Mucosa of gallbladder (tissue), 1 donor: ENCODE data around the gene FGGY. TPM values are rescaled to one million over a fixed set of nuclear protein-coding genes. Genes with fewer than 3 reads are reported as not detected.
A peak's percentile ranks its signal among the peaks of the same experiment; 100 is the strongest.
"Not testable (repeated sequence)": the region's sequence is repeated elsewhere in the genome, so short reads cannot be mapped to it uniquely, and the experiment has no call there.

ENCODE experiments used
- DNase-seq: peaks from one replicate; pipeline ENCODE4 v3.0.0-alpha.2; 2020; ENCODE audit warnings: low spot score
- total RNA-seq: library from RNA; stranded (reverse); gene quantifications from one replicate; pipeline ENCODE4 v1.2.1, GENCODE V29; 2021
- donor health status: DM: no; HTN: no; CAD: no.

The FGGY gene
- total RNA-seq, 1 donor from 2014 or later = 36.4 TPM

DNA sequence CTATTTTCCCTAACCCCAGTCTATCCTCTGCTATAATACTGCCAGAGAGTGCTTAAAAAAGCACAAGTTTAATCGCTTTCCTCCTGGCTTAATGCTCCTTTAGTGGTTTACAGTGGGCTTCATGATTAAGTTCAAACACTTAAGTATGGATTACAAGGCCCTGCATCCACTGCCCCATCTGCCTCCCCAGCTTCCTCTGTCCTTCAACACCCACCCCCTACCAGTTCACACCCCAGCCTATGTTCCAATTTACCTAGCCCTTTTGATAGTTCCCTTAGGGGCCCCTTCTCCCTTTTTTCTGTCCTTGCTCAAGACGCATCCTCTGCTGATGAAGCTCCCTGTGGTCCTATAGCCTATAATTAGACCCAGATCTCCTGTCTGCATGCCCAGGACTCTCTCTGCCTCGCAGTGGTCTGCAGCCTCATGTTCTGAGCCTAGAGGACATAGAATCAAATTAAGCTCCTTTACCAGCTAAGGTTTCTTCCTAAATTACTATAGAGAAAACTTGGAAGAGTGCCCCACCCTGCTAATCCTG lies 212.5 kb downstream of the FGGY start:
- no peak for DNase-seq

DNA sequence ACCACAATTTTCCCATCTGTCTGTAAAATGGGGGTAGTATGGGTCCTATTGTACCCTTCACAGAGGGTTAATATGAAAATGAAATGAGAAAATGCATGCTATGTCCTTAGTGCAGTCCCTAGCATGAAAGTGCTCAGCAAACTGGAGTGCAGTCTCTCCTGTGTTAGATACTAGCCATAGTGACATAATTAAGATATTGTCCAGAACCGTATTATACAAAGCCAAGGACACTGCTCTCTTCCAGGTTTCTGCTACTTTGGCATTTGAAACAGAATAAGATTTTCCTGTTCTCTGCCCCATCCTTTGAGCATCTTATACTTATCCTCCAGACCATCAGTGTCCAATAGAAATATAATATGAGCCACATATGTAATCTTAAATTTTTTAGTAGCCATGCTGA lies 213.4 kb downstream of the FGGY start:
- no peak for DNase-seq

DNA sequence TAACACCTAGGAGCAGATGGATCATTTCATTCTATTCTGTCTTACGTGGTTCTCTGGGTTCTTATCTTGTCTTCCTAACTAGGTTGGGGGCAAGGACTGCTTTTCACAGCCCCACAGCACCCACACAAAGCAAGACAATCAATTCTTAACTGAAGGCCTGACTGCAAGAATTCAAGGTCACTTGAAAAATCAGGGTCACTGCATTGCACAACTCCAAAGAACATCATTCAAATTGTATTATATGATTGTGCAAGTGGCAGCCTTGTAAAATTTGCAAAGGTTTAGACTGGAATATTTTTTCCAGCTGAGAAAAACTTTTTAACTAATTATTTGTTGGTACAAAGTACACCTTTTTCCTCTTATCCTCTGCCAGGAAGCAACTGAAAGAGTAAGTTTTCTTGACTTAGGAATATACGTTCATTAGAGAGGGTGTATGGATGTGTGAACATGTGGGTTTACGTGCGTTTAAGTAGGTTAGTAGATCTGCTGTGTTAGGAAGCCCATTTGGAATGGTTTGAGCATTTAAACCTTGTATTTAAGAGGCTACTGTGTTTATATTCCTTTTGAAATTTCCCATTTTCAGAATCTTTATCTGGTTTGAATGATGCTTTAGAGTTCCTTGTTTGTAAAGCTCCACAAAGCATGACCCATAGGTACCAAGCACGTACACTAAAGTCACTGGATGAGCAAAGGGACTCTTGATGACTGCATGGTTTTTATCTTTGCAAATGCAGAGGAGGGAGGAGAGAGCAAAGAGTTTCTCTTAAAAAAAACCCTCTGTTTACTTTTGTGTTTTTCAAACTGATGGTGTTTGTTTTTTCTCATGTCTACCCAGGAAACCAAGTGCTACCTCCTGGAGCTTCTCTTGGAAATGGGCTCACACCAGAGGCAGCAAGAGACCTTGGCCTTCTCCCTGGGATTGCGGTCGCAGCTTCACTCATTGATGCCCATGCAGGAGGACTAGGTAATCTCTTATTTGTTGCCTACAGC lies 214.9 kb downstream of the FGGY start:
- no peak for DNase-seq

DNA sequence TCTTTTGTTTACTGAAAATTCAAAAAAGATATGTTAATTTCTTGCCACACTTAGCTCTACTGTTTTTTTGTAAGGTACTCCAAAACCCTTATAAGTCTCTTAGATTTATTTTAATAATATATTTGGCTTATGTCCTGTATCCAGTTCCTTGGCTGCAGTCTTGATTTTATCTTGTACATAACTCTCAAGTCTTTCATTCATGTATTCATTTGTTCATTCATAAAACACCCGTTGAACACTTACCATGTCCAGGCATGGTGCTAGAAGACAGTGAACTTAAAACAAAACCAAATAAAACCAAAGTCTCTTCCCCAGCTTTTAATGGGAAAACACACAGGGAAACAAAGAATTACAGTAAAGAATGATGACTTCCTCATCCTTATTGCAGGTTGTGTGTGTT lies 215.8 kb downstream of the FGGY start:
- DNase-seq = no peak

DNA sequence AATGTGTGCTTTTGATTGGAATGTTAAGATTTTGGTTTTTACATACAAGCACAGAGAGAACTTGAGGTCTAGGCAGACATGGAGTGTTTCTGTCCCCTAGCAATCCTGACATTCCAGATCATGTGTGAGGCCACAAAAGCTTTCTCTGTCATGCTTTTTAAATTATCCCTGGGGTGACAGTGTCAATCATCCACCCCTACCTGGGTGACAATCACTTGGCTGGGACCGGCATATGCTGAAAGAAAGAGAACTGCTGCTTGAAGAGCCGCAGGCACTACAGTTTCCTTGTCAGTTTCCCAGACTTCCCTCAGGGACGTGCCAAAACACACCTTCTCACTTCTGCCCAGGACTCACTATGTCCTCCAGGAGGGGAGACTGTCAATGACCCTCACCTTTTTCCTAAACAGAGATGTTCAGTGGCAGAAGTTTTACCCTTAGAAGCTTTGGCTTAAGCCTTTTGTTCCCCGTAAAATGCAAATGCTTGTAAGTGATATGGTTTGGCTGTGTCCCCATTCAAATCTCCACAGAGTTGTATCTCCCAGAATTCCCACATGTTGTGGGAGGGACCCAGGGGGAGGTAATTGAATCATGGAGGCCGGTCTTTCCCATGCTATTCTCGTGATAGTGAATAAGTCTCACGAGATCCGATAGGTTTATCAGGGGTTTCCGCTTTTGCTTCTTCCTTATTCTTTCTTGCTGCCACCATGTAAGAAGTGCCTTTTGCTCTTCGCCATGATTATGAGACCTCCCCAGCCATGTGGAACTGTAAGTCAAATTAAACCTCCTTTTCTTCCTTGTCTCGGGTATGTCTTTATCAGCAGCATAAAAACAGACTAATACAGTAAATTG lies 217.4 kb downstream of the FGGY start:
- no peak for DNase-seq

DNA sequence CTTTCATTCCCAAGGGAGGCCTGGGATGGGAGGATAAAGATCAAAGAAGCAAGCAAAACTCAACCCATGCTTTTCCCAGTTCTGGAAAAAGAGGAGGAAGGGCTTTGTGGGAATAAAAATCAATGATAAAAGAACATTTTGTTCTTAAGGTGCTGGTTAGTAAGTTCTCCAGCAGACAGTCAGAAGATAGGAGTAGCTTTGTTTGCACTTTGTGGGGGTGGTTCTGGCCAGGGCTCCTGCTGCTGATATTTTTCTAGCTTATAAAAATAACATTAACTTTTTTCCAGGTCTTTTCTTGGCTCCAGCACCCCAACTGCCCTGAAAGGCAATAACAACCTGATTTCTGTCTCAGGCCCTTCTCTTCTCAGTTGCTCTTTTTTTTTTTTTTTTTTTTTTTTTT lies 220.0 kb downstream of the FGGY start:
- DNase-seq = peak; percentile 34

DNA sequence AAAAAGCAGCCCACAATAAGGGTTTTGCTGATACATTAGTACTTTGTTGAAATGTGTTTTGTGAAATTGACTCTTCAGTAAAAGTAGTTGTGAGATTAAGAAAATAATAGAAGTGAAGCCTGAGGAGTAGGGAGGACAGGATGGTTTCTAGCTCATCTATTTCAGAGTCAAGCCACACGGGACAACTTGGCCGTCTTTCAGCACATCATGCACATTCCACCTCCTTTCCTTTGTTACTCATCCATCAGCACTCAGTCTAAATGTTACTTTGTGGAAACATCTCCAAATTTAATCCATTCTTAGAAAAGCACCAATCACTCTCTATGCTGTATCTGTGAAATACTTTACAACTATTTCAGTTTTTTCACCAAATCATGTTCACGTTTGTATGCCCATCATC lies 223.3 kb downstream of the FGGY start:
- no peak for DNase-seq

DNA sequence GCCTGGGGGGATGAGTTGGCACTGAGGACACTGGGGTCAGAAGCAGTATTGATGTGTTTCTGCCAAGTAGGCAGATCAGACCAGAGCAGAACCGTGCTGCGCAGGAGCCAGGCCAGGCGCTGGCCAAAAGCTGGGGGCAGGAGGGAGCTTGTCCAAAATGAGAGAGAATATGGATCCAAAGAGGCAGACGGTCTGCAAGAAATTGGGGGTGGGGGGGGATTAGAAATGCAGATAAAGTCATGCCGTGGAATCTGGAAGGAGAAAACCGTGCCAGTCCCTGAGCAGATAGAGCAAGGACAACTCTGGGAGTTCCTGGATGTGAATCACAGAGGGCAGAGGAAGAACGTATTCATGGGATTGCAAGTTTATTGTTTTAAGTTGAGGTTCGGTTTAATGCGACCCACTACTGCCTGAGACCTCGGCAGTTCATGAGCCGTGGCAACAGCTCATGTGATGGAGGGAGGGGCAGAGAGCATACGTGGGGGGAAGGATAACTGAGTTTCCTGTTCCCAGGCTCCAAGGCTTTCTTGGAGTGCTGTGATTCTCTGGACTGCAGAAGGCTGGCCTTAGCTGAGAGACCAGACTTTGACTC lies 224.0 kb downstream of the FGGY start:
- DNase-seq = peak; percentile 49

DNA sequence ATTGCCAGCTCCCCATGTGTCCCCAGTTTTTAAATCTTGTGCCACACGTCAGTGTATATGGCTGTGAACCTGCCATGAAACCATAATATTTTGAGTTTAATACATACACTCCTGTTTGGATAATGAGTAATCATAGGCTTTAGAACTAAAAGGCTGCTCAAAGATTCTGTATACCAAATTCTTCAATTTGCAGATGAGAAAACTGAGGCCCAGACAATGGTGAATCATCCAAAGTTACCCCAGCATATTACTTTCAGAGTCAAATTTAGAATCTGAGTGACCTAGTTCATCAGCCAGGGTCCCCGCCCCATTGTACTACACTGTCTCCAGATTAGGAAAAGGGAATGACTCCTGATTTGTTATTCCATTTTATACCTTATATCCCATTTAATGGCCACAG lies 224.6 kb downstream of the FGGY start:
- no peak for DNase-seq

DNA sequence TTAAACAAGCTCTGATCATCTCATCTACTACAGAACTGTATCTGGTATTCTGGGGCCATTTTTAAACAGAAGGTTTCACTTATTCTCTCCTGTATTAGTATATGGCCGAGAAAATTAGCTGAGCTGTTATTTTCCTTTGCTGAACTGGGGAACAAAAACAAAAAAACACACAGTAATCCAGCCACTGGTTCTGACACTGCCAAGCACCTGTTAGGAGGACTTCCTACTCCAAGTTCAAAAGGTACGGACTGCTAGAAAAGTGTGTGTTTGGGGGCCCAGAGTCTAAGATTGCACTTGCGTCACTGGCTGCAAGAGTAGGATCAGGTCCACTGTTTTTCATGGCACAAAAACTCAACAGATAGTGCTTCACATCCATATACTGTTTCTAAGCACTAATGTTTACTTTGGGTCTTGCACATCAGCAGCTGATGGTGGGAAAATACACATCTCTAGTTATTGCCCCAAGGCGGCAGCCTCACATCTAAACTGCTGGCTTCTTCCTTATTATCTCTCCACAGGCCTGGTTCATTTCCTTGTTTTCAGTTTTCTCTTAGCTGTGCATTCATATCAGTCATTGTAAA lies 226.1 kb downstream of the FGGY start:
- no peak for DNase-seq

DNA sequence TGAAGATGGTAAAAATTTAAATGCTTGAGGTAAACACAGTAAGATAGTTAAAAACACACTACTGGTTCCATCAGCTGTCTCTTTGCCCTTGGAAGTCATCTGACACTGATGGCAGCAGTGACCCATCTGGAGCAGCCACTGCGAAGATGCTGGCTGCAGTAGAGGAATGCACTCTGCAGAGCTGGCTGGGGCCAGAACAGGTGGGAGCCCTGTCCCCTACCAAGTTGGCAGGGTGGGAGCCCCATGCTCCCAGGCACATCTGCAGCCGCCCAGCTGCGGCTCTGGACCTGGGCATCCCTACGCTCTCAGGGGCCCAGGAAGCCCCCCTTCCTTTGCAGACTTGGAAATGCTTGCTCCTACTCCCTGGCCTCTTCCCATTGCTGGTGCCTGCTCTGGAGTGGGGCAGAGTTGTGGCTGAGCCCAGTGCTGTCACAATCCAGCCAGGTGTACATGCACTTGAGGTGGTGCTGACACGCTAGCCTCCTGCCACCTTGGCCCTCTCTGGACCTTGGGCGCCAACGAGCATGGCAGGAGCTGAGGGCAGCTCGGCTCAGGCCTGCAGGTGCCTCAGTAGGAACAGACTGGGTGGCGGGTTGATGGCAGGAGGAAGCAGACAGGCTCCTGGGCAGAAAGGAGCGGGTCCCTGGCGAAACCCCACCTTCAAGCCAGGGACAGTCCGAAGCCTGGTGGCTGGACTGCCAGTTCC lies 227.0 kb downstream of the FGGY start:
- DNase-seq = no peak

DNA sequence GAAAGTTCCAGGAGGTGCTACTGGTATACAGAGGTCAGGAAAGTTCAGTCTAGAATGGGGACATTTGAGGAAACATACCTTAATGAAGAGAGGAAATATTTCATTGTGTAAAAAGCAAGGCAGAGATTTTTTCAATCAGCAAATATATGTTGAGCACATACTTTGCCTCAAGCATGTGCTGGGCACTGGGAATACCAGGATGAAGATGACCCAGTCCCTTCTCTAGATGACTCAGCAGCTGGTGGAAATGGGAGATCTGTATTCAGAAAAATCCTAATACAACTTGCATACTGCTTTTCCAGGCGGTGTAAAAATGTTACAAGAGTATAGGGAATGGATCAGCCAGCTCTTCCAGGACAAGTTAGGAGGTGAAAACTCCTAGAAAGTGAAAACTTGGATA lies 229.3 kb downstream of the FGGY start:
- no peak for DNase-seq

DNA sequence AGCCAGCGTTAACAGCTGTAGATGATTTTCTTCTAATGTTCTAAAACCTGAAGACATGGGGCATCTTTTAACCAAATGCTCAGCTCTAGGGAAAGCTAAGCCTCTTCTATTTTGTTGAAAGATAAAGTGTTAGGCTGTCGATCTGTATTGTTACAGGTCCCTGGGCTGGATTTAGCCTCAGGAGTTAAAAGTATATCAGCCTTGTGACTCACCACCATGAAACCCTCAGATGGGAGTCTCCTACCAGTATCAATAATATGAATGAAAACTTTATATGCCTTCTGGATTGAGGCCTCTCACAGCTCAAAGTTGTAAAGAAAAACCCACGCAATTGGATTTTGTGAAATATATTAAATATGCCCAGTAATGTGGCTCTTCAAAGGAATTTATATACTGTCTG lies 231.6 kb downstream of the FGGY start:
- DNase-seq = no peak

DNA sequence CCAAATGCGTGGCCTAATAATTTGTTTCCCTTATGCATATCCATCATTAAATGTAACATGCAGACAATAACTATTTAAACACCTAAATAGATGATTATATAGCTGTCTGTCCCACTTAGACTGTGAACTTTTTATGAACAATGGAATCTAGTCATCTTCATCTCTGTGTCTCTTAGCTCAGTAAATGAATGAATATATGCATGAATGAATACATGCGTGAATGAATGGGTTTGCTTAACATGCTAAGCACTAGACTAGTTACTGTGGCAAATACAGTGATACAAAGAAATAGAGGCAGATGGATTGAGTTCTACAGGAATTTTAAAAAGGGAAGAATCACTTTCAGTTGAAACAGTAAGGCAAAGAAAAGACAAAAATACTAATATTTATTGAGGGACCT lies 232.0 kb downstream of the FGGY start:
- no peak for DNase-seq

DNA sequence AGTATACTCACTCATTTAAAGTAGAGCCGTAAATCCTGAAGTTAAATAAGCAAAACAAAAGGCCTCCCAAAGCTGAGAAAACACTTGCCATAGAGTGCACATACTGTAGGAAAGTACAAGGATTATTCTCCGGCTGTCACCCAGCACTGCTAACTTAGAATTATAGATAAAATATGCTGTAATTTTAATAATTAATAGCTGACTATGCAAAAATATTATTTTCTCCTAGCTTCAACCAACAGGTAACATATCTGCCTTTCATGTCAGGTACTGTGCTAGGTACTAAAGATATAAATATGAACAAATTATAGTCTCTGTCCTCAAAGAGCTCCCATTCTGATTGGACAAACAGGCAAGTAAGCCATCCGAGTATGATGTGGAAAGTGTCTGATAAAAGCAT lies 233.2 kb downstream of the FGGY start:
- no peak for DNase-seq

DNA sequence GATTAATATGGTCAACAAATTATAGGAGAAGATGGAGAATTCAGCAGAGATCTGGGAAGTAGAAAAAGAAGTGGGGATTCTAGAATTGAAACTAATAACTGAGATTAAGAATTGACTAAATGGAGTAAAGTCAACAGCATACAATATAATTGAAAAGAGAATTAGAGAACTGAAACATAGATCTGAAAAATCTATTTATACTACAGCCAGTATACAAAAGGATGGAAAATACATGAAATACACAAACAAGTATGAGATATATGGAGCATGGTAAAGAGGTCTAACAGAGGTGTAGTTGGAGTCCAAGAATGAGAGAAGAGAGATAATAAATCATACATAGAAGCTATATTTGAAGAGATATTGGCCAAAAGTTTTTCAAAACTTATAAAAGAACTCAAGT lies 235.2 kb downstream of the FGGY start:
- no peak for DNase-seq

DNA sequence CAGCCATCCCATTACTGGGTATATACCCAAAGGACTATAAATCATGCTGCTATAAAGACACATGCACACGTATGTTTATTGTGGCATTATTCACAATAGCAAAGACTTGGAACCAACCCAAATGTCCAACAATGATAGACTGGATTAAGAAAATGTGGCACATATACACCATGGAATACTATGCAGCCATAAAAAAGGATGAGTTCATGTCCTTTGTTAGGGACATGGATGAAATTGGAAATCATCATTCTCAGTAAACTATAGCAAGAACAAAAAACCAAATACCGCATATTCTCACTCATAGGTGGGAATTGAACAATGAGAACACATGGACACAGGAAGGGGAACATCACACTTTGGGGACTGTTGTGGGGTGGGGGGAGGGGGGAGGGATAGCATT lies 241.6 kb downstream of the FGGY start:
- DNase-seq = not testable (repeated sequence)

DNA sequence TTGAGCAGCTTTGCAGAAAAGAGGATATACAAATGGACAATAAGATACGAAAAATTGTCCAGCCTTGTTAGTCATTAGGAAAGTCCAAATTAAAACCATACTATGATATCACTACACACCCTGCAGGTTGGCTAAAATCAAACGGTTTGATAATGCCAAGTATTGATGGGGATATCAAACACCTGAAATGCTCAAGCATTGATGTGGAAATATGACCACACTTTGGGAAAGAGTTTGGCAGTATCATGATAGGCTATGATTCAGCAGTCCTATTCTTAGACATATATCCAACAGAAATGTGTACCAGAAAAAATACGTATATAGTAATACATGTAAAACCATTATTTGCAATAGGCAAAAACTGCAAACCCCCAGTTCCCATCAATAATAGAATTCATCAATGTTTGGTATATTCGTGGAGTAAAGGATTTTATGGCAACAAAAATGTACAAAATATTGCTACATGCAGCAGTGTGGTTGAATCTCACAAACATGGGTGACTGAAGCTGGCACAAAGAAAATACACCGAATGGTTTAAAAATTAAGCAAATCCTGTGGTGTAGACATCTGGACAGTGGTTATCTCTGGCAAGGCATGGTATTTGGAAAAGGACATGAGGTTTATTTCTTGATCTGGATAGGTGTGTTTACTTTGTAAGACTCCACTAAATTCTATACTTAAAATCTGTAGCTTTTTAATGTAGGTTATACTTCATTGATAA lies 243.2 kb downstream of the FGGY start:
- no peak for DNase-seq

DNA sequence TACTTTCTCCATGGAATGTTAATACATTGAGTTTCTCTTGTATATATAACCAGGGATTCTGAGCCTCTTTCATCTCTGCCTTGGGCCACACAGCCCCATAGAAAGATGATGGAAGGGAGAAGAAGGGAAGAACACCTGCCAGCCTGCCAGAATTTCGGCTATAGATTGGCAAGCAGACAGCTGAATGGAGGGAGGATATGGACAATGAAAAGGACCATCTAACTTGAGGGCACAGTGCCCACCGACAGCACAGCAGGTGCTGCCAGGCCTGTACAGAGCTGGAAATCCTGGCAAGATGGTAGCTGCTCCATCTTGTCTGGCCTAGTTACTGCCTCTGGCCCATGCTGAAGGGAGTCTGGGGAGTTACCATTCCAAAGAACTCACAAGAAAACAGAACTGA lies 244.3 kb downstream of the FGGY start:
- no peak for DNase-seq

DNA sequence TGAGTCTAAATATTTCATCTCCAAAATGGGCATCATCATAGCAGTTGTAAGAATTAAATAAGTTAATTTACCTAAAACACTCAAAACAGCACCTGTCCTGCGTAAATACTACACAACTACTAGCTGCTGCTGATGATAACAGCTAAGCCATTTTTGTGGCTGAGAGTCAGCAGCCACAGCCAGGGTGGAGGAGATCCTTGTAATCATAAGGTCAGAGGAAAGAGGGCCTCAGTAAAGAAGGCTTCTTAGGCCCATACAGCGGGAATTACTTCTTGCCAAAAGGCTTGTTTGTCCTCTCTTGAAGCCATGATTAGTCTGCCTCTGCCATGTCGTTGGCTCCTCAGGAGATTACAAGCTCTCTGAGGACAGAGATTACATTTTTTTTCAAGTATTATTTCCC lies 245.0 kb downstream of the FGGY start:
- DNase-seq = no peak
